Testis (tissue), 3 donors: ENCODE data around the gene CRISP1. TPM values are rescaled to one million over a fixed set of nuclear protein-coding genes. Genes with fewer than 3 reads are reported as not detected.

Experiments
- DNase-seq: peaks from one replicate; pipeline ENCODE4 v3.0.0-alpha.2; 2019
- H3K27ac ChIP-seq, 2 donors: fragments of 200-600 bp; sonication (generic); one replicate each; pipeline ENCODE4 v1.5.1; 2019
- H3K27me3 ChIP-seq: fragments of 200-600 bp; sonication (generic); one replicate; pipeline ENCODE4 v1.5.1; 2019
- H3K36me3 ChIP-seq: fragments of 200-600 bp; sonication (generic); one replicate; pipeline ENCODE4 v1.5.1; 2017; ENCODE audit warnings: low read depth; ENCODE audit errors: missing control alignments
- H3K4me1 ChIP-seq: fragments of 200-600 bp; sonication (generic); one replicate; pipeline ENCODE4 v1.5.1; 2019
- H3K4me3 ChIP-seq, 2 donors: fragments of 200-600 bp; sonication (generic); one replicate each; pipeline ENCODE4 v1.5.1; 2017 to 2019
- H3K9me3 ChIP-seq: fragments of 200-600 bp; sonication (generic); one replicate; pipeline ENCODE4 v1.5.1; 2017
- POLR2A ChIP-seq: fragments of 450-650 bp; IDR thresholded peaks from one replicate; pipeline ENCODE4 v1.6.1; 2017; ENCODE audit warnings: antibody characterized with exemption, mild to moderate bottlenecking, moderate library complexity
- WGBS, 2 donors: methylation state at CpG; one replicate each; pipeline ENCODE4 v1.1.5; 2018; 5-methylcytosine and 5-hydroxymethylcytosine counted together
- intact Hi-C: fragments of 100-400 bp; cut with DNase I; formaldehyde crosslinking; loops from one replicate; pipeline ENCODE4 v1.15.1; 2023; ENCODE audit warnings: low total_unique reads
- polyA plus RNA-seq: library from polyadenylated mRNA; stranded (reverse); fragments of 350-450 nt; fragmentation: Illumina TruSeq; extraction: RNeasy Lipid Tissue Mini Kit (QIAGEN cat#74804); gene quantifications from one replicate; pipeline ENCODE4 v1.2.3, GENCODE V29; 2014; ENCODE audit warnings: low read depth, low replicate concordance; ENCODE audit not compliant: insufficient read depth
- total RNA-seq, 2 donors: library from RNA; depleted of rRNA; stranded (reverse); fragments of >200 nt; gene quantifications; one replicate each; pipeline ENCODE4 v1.2.3, GENCODE V29; 2016
- TF ChIP-seq, protein P1 (sequence below), 3 experiments: fragments of 450-650 bp in 2 of 3; fragments of 200-600 bp in 1 of 3; sonication (generic) in 1 of 3; IDR thresholded peaks; one replicate each; pipeline ENCODE4 v1.5.1; 2016 to 2019; ENCODE audit warnings: antibody characterized with exemption in 3 of 3, mild to moderate bottlenecking in 2 of 3, moderate library complexity in 1 of 3

The CRISP1 gene
- total and polyA plus RNA-seq, 3 donors from 2014 or later: 0.19 to 3.8 (median 0.55) TPM

DNA sequence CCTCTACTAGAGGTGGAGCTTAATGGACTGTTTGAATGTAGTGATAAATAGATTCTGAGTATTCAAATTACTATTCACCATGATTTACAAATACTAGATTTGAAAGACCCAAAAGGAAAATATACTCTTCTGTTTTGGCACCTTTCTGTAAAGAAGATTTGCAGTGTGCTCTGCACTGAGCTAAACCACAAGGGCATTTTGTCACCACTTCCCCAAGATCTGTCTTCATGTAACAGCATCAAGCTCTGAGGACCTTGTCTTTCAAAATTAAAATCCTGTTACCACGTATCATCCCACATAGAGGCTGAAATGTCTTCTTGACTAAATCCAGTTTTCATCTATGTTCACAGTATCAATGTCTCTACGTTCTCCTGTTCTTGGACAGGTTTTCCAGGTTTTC lies 76.0 kb downstream of the CRISP1 start:
- intact Hi-C loops: no loop called here
- Histone ChIP-seq H3K4me1 (no peaks in the 10 kb centered on the region), H3K27me3 (no peaks in the 10 kb centered on the region), H3K27ac (no peak overlapping the region), H3K9me3 (no peaks in the 10 kb centered on the region), H3K4me3 (no peak overlapping the region), H3K36me3 (no peaks in the 10 kb centered on the region)
- WGBS, 2 donors: 75 to 77% methylated on average over 2 of the region's 2 CpGs
- DNase-seq: no peak
- TF ChIP-seq POLR2A: no peak
- TF ChIP-seq, protein P1, sequence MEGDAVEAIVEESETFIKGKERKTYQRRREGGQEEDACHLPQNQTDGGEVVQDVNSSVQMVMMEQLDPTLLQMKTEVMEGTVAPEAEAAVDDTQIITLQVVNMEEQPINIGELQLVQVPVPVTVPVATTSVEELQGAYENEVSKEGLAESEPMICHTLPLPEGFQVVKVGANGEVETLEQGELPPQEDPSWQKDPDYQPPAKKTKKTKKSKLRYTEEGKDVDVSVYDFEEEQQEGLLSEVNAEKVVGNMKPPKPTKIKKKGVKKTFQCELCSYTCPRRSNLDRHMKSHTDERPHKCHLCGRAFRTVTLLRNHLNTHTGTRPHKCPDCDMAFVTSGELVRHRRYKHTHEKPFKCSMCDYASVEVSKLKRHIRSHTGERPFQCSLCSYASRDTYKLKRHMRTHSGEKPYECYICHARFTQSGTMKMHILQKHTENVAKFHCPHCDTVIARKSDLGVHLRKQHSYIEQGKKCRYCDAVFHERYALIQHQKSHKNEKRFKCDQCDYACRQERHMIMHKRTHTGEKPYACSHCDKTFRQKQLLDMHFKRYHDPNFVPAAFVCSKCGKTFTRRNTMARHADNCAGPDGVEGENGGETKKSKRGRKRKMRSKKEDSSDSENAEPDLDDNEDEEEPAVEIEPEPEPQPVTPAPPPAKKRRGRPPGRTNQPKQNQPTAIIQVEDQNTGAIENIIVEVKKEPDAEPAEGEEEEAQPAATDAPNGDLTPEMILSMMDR (IDR thresholded peaks at IDR 0.05): no peak

DNA sequence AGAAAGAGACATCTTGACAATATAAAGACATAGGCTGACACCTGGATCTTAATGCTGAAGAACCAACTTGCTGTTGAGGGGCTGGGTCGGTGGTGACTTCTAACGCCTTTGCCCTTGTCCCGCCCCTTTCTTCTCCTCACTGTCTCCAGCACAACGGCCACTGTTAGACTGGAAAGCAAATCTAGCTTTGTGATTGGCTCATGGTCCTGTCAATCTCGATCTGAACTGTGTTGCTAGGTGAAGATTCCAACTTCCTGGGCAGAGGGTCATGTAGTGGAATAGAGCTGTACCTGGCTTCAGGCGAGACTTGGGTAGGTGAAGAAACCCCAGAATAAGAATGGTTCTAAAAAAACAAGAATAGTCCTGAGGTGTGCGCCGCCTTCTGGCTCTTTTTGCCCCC lies 79.2 kb downstream of the CRISP1 start, which contains the start of gene PGK2:
Gene PGK2, minus strand, starts transcription at position 110 of the 400 bp plus-strand sequence. Its CDS starts 98 bp downstream, at position 12.
- intact Hi-C loops: no loop called here
- WGBS, 2 donors: 62 to 78% methylated on average over 8 of the region's 8 CpGs

DNA sequence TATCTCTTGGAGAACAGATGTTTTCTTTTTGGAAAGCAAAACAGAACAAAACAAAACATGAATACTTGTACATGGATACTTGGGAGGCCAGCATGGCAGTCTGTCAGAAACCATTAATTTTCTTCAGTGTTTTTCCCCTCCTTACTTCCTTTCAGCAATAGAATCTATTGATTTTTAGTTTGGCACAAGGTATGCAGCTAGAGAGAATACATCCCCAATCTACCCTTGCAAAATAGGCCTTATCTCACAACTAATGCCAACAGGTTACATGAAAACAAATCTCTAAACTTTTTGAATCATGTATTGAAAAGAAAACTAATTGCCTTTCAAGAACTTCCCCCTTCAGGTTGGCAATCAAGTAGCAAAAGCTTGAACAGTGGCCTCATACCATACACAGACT lies 82.1 kb downstream of the CRISP1 start:
- H3K36me3 ChIP-seq: no peaks in the 10 kb centered on the region
- H3K4me1 ChIP-seq: no peaks in the 10 kb centered on the region
- H3K4me3 ChIP-seq: no peak overlapping the region
- no peaks in the 10 kb centered on the region for H3K9me3 ChIP-seq
- no peak overlapping the region for H3K27ac ChIP-seq
- H3K27me3 ChIP-seq: no peaks in the 10 kb centered on the region
- no peak for DNase-seq
- no peak for TF ChIP-seq POLR2A
- intact Hi-C loops: no loop called here

More for the DNA sequence above, 79.2 kb downstream of the CRISP1 start, which contains the start of gene PGK2:
- TF ChIP-seq, protein P1 (IDR thresholded peaks at IDR 0.05): no peak
- TF ChIP-seq POLR2A: no peak
- peak; percentile 84 for DNase-seq
- no peaks in the 10 kb centered on the region for H3K36me3 ChIP-seq
- no peaks in the 10 kb centered on the region for H3K27me3 ChIP-seq
- H3K4me1 ChIP-seq: no peaks in the 10 kb centered on the region
- no peaks in the 10 kb centered on the region for H3K9me3 ChIP-seq
- H3K27ac ChIP-seq: no peak within 1 kb of the TSS
- peak within 1 kb of the TSS in 1 of 2 donors; percentile 27 for H3K4me3 ChIP-seq

Other genes starting within 250 kb of the CRISP1 start
- not detected for gene RHAG, start 229.7 kb downstream of the CRISP1 start, total RNA-seq
- gene RHAG, start 229.7 kb downstream of the CRISP1 start, polyA plus RNA-seq: 0.42 TPM
- gene CRISP2, start 153.0 kb downstream of the CRISP1 start, total RNA-seq: 100 to 1,000 TPM; 197 to 739 TPM
- gene CRISP2, start 153.0 kb downstream of the CRISP1 start, polyA plus RNA-seq: 709 TPM
- gene CRISP3, start 122.1 kb downstream of the CRISP1 start, total RNA-seq: under 1 TPM in 1 of 2 donors, not detected in 1; 0.12 TPM
- gene CRISP3, start 122.1 kb downstream of the CRISP1 start, polyA plus RNA-seq: not detected
- gene PGK2, start 79.2 kb downstream of the CRISP1 start, total RNA-seq: 100 to 1,000 TPM in 1 of 2 donors, 10 to 100 TPM in 1; 73.8 to 207 TPM
- gene PGK2, start 79.2 kb downstream of the CRISP1 start, polyA plus RNA-seq: 364 TPM
- not detected for gene DEFB114, start 97.6 kb upstream of the CRISP1 start, total RNA-seq
- gene DEFB114, start 97.6 kb upstream of the CRISP1 start, polyA plus RNA-seq: not detected
- not detected for gene DEFB113, start 103.1 kb upstream of the CRISP1 start, total RNA-seq
- not detected for gene DEFB113, start 103.1 kb upstream of the CRISP1 start, polyA plus RNA-seq
- not detected for gene DEFB110, start 155.5 kb upstream of the CRISP1 start, total RNA-seq
- gene DEFB110, start 155.5 kb upstream of the CRISP1 start, polyA plus RNA-seq: not detected
- not detected for gene DEFB112, start 183.4 kb upstream of the CRISP1 start, total RNA-seq
- gene DEFB112, start 183.4 kb upstream of the CRISP1 start, polyA plus RNA-seq: not detected